Inferior parietal cortex (tissue), 1 donor: ENCODE data around the gene HTR3D.
"Not testable (repeated sequence)": the region's sequence is repeated elsewhere in the genome, so short reads cannot be mapped to it uniquely, and the experiment has no call there.

ENCODE experiments used
- DNase-seq: peaks from one replicate; pipeline ENCODE4 v3.0.0-alpha.2; 2016; ENCODE audit errors: extremely low spot score

Gene HTR3D

GRCh38 chr3:184016169-184016570, 15.4 kb upstream of the HTR3D start:
- DNase-seq = no peak

- DNase-seq = peak; percentile 62
Measured at GRCh38 chr3:184016811-184017671, 14.5 kb upstream of the HTR3D start.

DNA sequence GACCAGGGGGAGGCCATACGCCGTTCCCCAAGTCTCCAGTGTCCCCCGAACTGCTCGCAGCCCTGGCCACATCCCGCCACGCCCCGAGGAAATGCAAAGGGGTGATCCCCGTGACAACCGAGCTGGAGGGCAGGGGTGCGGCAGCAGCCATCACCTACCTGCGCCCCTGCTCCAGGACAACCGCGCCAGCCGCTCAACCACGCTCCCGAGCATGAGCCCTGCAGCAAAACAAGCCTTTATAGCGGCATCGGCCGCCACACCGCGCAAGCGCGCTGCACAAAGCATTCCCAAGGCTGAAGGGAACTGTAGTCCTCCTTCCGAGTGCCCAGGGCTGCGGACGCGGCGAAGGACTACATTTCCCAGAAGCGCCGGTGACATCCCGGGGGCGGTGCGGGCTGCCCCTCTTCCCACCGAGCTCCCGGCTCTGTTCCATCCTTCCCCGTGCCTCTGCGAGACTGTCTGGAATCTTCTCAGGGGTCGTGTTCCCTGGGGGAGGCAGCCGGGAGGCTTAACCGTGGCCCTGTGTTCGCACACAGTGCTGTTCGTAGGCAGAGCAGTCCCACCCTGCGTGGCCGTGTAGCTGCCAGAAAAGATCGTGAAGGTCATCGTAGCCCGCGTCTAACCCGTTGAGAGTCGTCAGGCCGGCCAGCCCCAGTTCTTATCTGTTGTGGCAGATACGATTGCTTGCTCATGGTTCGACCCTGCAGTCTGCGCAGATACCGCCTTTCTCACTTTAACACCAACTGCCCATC, 13.7 kb upstream of the HTR3D start, which contains the start of gene ABCC5:
TSS of gene ABCC5 (minus strand) at position 213 of the 752 bp plus-strand sequence. CDS start 3,492 bp downstream, outside the sequence.
- DNase-seq = peak; percentile 94

DNA sequence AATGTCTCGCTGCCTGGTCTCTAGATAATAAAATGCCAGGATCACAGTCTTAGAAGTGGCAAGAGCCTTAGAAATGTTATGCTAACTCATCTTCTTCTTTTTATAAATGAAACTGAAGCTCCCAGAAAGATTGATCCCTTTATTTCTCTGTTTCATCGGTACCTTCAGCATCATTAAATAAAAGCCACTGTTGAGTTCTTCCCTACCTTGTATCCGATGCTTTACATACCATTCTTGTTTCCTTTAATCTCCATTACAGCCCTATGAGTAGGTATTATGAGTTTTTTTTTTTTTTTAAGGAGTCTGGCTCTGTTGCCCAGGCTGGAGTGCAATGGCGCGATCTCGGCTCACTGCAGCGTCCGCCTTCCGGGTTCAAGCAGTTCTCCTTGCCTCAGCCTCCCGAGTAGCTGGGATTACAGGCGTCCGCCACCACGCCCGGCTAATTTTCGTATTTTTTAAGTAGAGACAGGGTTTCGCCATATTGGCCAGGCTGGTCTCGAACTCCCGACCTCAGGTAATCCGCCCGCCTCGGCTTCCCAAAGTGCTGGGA, 13.0 kb upstream of the HTR3D start:
- no peak for DNase-seq

GRCh38 chr3:184022323-184022722, 9.2 kb upstream of the HTR3D start:
- no peak for DNase-seq

DNA sequence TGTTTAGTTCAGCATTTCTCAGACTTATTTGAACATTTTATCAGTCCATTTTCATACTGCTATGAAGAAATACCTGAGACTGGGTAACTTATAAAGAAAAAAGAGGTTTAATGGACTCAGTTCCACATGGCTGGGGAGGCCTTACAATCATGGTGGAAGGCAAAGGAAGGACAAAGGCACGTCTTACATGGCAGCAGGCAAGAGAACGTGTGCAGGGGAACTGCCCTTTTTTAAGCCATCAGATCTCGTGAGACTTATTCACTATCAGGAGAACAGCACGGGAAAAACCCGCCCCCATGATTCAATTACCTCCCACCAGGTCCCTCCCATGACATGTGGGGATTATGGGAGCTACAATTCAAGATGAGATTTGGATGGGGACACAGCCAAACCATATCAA, 6.3 kb upstream of the HTR3D start:
- DNase-seq = not testable (repeated sequence)

DNA sequence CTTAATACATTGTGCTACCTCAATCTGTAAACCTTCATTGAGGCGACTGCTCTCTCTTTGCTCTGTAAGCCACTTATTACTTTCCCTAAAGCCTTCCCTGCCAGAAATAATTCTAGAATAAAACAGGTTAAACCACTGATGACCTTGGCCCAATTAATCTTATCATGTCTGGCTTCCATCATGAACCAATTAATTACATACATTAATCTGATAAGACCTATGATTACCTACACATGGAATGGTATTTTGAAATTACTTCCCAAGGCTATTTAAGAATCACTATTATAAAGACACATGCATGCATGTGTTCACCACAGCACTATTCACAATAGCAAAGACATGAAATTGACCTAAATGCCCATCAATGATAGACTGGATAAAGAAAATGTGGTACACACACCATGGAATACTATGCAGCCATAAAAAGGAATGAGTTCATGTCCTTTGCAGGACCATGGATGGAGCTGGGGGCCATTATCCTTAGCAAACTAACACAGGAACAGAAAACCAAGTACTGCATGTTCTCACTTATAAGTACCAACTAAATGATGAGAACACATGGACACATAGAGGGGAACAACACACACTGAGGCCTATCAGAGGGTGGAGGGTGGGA, 3.2 kb upstream of the HTR3D start:
- not testable (repeated sequence) for DNase-seq

GRCh38 chr3:184029443-184029842, 2.1 kb upstream of the HTR3D start:
- no peak for DNase-seq

GRCh38 chr3:184030536-184030935, 1.0 kb upstream of the HTR3D start:
- DNase-seq = no peak

- no peak for DNase-seq
Measured at GRCh38 chr3:184037816-184038215, 6.3 kb downstream of the HTR3D start.

DNA sequence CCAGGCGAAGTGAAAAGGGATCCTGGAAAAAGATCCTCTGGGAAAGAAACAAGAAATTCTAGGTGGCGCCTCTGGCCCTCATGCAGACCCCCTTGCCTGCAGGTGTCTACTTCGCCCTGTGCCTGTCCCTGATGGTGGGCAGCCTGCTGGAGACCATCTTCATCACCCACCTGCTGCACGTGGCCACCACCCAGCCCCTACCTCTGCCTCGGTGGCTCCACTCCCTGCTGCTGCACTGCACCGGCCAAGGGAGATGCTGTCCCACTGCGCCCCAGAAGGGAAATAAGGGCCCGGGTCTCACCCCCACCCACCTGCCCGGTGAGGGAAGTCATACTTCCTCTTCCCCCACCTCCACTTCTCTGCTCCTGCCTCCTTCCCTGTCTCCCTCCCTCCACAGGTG, 6.8 kb downstream of the HTR3D start:
- not testable (repeated sequence) for DNase-seq

DNA sequence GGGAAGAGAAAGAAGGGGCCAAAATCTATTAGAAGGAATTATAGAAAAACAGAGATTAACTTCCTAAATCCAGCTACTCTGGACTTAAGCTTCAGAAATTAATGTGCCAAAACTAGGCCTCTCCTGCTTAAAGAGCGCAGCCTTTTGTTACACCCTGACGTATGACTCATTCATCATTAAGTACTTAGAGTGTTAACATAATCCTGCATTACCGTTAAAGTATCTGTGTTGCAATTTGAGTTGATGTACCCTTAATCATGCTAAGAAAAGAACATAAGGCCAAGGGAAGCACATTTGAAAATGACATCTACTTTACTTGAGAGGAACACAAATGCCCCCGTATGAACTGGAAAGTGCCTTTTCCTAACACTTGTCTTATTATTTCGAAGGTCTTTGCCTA, 7.9 kb downstream of the HTR3D start:
- no peak for DNase-seq

DNA sequence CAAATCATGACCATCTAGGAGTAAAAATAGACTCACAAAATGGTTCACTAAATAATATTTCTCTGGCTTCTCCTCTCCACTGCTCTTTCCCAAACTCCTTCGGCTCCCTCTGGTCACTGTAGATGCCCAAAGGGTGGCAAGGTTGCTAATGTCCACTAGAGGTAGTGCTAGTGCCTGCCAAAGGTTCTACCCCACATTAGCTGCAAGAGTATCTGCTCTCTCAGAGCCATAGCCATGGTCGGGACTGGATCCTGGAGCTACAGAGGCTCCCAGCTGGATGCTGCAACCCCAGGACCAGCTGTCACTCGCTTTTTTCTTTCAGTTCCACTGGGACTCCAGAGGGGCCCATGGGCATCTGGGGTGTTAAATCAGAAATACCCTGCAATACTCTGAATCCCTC, 8.5 kb downstream of the HTR3D start:
- no peak for DNase-seq

DNA sequence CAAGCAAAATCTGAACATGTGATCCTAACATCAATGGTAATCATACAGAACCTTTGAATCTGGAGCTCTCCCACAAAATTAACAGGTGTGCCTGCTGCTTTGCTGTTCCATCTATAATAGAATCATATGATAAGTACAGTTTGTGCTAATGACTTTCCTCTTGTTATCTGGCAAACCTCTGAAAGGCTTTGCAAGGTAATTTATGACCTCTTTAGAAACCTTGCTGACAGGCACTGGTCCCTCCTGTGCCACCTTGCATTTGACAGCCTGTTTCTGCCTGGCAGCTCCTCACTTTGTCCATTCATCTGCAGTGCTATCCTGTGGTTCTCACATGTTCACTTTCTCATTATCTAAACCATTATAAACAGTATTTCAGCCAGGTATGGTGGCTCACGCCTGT, 11.1 kb downstream of the HTR3D start:
- no peak for DNase-seq

- DNase-seq = no peak
Measured at GRCh38 chr3:184045995-184046394, 14.5 kb downstream of the HTR3D start.

DNA sequence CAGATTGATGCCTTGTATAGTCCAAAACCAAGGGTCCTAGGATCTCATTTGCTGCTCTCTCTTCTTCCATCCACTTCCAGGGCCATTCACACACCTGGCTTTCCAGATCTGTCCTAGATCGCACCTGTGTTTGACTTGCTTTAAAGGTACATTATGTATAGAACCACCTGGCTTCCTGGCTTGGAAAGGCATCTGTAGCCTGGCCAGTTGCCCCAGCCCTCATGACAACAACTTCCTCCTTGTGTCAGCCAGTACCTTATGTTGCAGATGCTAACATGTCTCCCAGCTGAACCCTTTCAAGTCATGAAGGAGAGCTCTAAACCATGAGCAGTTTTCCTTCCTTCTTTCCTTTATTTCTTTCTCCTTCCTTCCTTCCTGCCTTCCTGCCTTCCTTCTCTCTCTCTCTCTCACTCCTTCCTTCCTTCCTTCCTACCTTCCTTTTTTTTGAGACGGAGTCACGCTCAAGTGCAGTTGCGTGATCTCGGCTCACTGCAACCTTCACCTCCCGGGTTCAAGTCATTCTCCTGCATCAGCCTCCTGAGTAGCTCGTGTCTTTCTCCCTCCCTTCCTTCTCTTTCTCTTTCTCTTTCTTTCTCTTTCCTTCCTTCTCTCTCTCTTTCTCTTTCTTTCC, 18.8 kb downstream of the HTR3D start:
- no peak for DNase-seq

- DNase-seq = no peak
Measured at GRCh38 chr3:184052767-184053166, 21.2 kb downstream of the HTR3D start, which contains the start of gene HTR3C. HTR3C (plus strand) TSS chr3:184053047; CDS start chr3:184053081, 34 bp downstream.

DNA sequence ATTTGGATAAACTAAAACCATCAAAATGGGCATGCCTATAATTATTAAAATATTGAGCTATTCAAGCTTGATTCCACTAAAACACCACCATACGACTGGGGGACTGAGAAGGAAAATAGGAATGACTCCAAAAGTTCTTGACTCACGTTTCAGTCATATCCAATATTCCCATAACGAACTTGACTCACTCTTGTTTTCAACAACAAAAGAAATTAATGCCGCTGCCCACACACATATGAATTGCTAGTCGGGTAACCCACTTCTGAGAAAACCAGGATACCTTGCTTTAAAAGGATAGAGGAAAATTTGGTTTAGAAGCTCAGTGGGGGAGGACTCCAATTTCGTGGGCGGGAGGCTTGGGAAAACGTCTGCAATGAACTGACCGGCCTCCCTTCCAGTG, 26.5 kb downstream of the HTR3D start:
- DNase-seq = no peak

- no peak for DNase-seq
Measured at GRCh38 chr3:184059424-184059823, 27.9 kb downstream of the HTR3D start.

GRCh38 chr3:184062637-184063036, 31.1 kb downstream of the HTR3D start:
- DNase-seq = no peak

DNA sequence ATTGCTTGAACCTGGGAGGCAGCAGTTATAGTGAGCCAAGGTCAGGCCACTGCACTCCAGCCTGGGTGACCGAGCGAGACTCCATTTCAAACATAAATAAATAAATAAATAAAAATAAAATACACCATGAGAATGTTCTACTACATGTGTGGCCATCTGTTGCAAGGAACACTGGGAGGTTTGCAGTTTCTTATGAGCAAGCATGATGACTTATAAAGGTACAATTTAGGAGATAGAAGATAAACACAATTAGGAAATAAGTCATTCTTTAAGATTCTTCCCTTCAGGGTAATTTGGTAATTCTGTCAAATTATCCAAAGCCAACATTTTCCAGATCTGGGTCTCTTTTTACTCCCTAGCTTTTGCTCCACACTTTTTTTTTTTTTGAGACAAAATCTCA, 34.7 kb downstream of the HTR3D start:
- no peak for DNase-seq
